Astrocyte of the spinal cord (primary cell): Measurements from ENCODE around the gene CCDC192.
A peak's percentile ranks its signal among the peaks of the same experiment; 100 is the strongest.

ENCODE experiments used
- DNase-seq: peaks from one replicate; pipeline ENCODE4 v3.0.0; 2011; ENCODE audit warnings: low read depth, low spot score
- H3K4me3 ChIP-seq: 2 replicates; pipeline ENCODE4 v1.5.1; 2011; ENCODE audit warnings: low read depth, mild to moderate bottlenecking, low read length, moderate library complexity
- CTCF ChIP-seq: IDR thresholded peaks from 2 replicates; pipeline ENCODE4 v1.5.1; 2012; ENCODE audit warnings: low read depth, mild to moderate bottlenecking, low read length, inconsistent platforms
- in situ Hi-C: cut with HindIII; loops from 2 replicates; pipeline ENCODE4 v1.10.0; 2017; ENCODE audit warnings: low sequenced_read_pairs

Gene CCDC192

GRCh38 chr5:127950707-127951391 lies 247.7 kb downstream of the CCDC192 start:
- H3K4me3 ChIP-seq, result no peak overlapping the region
- in situ Hi-C loops, result no loop called here
- no peak for TF ChIP-seq CTCF
- DNase-seq, result no peak

GRCh38 chr5:127951791-127952190 lies 248.6 kb downstream of the CCDC192 start:
- no peak overlapping the region for H3K4me3 ChIP-seq
- TF ChIP-seq CTCF, result no peak
- in situ Hi-C loops, result no loop called here
- DNase-seq, result no peak

- peak; percentile 13 for TF ChIP-seq CTCF
- no peak overlapping the region for H3K4me3 ChIP-seq
- DNase-seq, result peak; percentile 74
- in situ Hi-C loops, result no loop called here
Observed at GRCh38 chr5:127957183-127957582, 254.0 kb downstream of the CCDC192 start.

- no peak for DNase-seq
- in situ Hi-C loops, result no loop called here
- H3K4me3 ChIP-seq, result no peak overlapping the region
- no peak for TF ChIP-seq CTCF
Observed at GRCh38 chr5:127957701-127958239, 254.6 kb downstream of the CCDC192 start.

GRCh38 chr5:127958421-127959011 lies 255.3 kb downstream of the CCDC192 start:
- no peak for DNase-seq
- TF ChIP-seq CTCF, result no peak
- H3K4me3 ChIP-seq, result no peak overlapping the region
- in situ Hi-C loops, result no loop called here

GRCh38 chr5:127959152-127959764 lies 256.1 kb downstream of the CCDC192 start:
- no peak for TF ChIP-seq CTCF
- DNase-seq, result peak; percentile 94
- no peak overlapping the region for H3K4me3 ChIP-seq
- in situ Hi-C loops, result no loop called here
